IPS DF 6.9 (cell line): ENCODE measurements around the gene KCNQ1.

Experiments used
- DNase-seq: peaks from one replicate; pipeline ENCODE4 v3.0.0-alpha.2; 2013; ENCODE audit warnings: low read depth, low spot score
- H3K27ac ChIP-seq: one replicate; pipeline ENCODE4 v1.5.1; 2013; ENCODE audit warnings: low read length, control low read depth
- H3K27me3 ChIP-seq: 2 replicates; pipeline ENCODE4 v1.6.1; 2013; ENCODE audit warnings: mild to moderate bottlenecking, low read length; ENCODE audit not compliant: control insufficient read depth, insufficient read depth
- H3K36me3 ChIP-seq: 2 replicates; pipeline ENCODE4 v1.6.1; 2013; ENCODE audit warnings: low read length; ENCODE audit not compliant: control insufficient read depth, insufficient read depth
- H3K4me1 ChIP-seq: 2 replicates; pipeline ENCODE4 v1.6.1; 2013; ENCODE audit warnings: low read length; ENCODE audit not compliant: control insufficient read depth, insufficient read depth
- H3K4me3 ChIP-seq: 2 replicates; pipeline ENCODE4 v1.5.1; 2013; ENCODE audit warnings: mild to moderate bottlenecking, low read length
- H3K9me3 ChIP-seq: 2 replicates; pipeline ENCODE4 v1.6.1; 2013; ENCODE audit warnings: low read length, inconsistent platforms; ENCODE audit not compliant: control insufficient read depth, insufficient read depth
- WGBS: extraction: QIAGEN DNeasy Blood & Tissue Kit; methylation state at CpG from one replicate; pipeline ENCODE4 v1.1.7; 2013; ENCODE audit warnings: mixed read lengths, missing lambda C conversion rate; ENCODE audit not compliant: insufficient read length, insufficient coverage; 5-methylcytosine and 5-hydroxymethylcytosine counted together

The KCNQ1 gene

DNA sequence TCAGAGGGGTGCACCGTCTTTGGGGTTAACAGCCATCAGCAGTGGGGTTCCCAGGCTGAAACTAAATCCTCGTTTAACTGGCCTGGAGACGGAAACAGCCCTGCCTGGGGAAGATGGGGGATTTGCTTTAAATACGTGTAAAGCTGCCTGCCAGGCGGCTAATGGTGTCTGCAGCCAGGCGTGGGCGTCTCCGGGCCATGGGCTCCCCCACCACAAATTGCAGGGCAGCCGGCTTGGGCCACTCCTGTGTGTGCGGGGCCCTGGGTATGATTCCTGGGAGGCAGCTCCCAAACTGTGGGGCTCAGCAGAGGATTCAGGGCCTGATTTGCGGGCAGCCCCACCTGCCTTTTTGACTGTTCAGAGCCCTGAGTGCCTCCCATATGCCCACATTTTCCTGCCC, 110.5 kb downstream of the KCNQ1 start:
- no CpG with 5 or more reads among the region's 11 CpGs for WGBS
- no peak overlapping the region for H3K27ac ChIP-seq
- no peak for DNase-seq

DNA sequence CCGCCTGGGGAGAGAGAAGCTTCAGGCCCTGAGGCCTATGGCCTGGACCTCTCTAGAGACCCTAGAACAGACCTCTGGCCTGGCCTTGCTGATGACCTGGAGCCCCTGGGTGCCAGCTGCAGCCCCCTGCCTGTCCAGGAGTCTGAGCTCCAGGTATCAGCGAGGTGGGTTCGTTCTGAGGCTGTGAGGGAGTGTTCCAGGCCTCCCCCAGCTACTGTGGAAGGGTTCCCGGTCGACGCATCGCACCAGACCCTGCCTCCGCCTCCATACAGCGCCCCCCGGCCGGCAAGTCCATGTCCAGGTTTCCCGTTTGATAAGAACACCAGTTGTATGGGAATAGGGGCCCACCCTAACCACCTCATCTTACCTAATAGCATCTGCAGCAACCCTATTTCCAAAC, 111.1 kb downstream of the KCNQ1 start:
- Histone ChIP-seq H3K27ac (no peak overlapping the region), H3K36me3 (no peaks in the 10 kb centered on the region), H3K9me3 (no peaks in the 10 kb centered on the region; the same call in 1 of the 2 replicates), H3K4me1 (no peaks in the 10 kb centered on the region), H3K27me3 (peaks cover 21% of the 10 kb centered on the region), H3K4me3 (no peak overlapping the region)
- no CpG with 5 or more reads among the region's 12 CpGs for WGBS
- DNase-seq = no peak

More for the DNA sequence above, 110.5 kb downstream of the KCNQ1 start:
- Histone ChIP-seq H3K9me3 (no peaks in the 10 kb centered on the region; the same call in 1 of the 2 replicates), H3K4me1 (no peaks in the 10 kb centered on the region), H3K27me3 (peaks cover 25% of the 10 kb centered on the region), H3K4me3 (no peak overlapping the region), H3K36me3 (no peaks in the 10 kb centered on the region)

DNA sequence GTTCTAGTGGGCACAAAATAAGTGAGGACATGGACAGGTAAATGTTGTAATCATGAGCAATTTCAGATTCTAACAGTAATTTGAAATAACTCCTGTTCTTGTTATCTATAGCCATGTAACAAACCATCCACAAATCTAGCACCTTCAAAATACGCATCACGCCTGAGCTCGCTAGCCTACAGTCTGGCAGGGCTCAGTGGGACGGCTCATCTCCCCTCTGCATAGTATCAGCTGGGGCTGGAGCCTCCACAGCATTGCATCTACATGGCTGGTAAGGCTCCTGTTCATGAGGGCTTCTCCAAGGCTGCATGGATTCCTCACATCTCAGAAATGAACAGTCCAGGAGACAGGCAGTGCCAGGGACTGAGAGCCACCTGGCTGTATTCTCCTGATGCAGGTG, 112.6 kb downstream of the KCNQ1 start:
- no peak for DNase-seq
- no peak overlapping the region for H3K4me3 ChIP-seq
- no CpG with 5 or more reads among the region's 4 CpGs for WGBS
- H3K36me3 ChIP-seq = no peaks in the 10 kb centered on the region
- H3K27me3 ChIP-seq = peaks cover 16% of the 10 kb centered on the region
- H3K9me3 ChIP-seq = no peaks in the 10 kb centered on the region; the same call in 1 of the 2 replicates
- H3K4me1 ChIP-seq = 0 out of 2 replicates have a peak, but pooled peaks cover 3% of the 10 kb centered on the region
- H3K27ac ChIP-seq = no peak overlapping the region

DNA sequence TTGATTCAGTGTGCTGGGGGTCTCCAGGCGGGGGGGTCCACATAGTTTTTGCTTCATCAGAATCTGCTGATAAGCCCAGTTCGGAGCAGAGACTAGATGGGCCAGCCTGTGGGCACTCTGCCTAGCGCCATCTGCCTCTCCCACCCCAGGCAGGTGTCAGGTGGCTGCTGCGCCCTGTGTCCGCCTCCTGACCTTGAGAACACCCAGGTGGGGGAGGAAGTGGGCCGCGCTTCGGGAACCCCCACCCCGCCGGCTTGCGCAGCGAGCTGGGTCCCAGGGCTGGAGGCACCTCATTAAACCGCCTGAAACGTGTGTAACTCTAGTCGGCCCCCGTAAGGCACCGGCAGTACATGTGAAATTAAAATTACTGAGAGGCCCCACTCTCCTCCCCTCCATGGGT, 113.6 kb downstream of the KCNQ1 start:
- no peak for DNase-seq
- no CpG with 5 or more reads among the region's 17 CpGs for WGBS
- H3K4me3 ChIP-seq = no peak overlapping the region
- no peak overlapping the region for H3K27ac ChIP-seq
- peaks cover 11% of the 10 kb centered on the region for H3K27me3 ChIP-seq
- no peaks in the 10 kb centered on the region for H3K36me3 ChIP-seq
- 0 out of 2 replicates have a peak, but pooled peaks cover 3% of the 10 kb centered on the region for H3K4me1 ChIP-seq
- no peaks in the 10 kb centered on the region; the same call in 1 of the 2 replicates for H3K9me3 ChIP-seq

DNA sequence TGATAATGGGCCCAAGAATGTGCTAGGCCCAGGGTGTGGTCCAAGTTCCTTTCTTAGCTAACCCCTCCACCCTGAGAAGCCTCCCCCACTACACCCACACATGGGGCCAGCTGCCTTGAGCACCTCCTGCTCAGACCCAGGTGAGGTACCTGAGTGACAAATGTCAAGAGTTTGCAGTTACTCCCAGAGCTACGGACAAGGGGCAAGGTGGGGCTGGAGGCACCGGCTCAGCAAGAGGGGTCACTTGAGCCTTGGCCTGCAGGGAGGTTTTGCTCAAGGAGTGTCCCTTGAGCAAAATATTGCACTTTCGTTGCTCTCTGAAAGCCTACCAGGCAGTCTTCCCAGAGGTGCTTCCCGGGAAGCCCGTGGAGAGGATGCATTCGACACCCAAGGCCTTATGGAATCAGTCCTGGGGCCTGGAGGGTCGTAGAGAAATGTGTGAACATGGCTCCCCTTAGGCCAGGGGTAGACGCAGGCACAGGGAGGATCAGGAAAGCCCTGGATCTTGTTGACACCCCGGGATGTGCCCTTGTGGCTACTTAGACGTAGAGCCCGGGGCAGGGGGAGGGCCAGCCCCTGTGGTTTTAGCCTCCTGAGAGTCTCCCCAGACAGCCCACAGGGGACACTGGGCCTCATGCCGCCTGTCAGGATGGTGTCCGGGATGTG, 114.2 kb downstream of the KCNQ1 start:
- Histone ChIP-seq H3K4me1 (0 out of 2 replicates have a peak, but pooled peaks cover 3% of the 10 kb centered on the region), H3K4me3 (no peak overlapping the region), H3K27ac (no peak overlapping the region), H3K36me3 (no peaks in the 10 kb centered on the region), H3K9me3 (no peaks in the 10 kb centered on the region; the same call in 1 of the 2 replicates), H3K27me3 (peaks cover 12% of the 10 kb centered on the region)
- no peak for DNase-seq
- WGBS = no CpG with 5 or more reads among the region's 13 CpGs

DNA sequence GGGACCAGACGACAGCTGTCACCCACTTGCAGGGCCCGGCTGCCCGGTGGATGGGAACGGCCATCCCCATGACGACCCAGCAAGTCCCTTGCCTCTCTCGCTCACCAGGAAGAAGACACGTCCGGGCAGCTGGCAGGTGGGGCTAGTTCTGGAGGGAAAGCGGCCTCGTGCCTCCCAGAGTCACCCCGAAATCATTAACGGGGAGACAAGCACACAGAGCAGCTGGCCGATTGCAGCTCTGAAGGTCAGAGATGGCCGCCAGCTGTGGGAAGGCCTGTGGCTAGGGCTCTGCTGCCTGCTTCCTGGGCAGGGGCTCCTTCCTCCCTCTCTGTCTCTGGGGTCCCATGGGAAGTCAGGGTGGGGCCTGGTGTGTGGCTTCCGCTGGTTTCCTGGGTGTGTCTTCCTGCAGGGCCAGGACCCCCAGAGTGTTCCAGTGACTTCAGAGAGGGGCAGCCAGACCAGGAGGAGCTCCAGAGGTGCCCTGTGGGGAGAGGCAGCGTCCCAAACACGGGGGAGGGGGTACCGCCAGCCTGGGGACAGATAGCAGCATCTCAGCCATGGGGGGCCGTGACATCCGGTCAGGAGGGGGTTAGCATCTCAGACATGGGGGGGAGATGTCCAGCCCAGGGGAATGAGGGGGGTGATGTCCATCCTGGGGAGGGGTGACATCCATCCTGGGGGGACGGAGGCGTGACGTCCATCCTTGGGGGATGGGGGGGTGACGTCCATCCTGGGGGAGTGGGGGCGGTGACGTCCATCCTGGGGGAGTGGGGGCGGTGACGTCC, 114.9 kb downstream of the KCNQ1 start:
- no CpG with 5 or more reads among the region's 28 CpGs for WGBS
- peaks cover 12% of the 10 kb centered on the region for H3K27me3 ChIP-seq
- H3K36me3 ChIP-seq = no peaks in the 10 kb centered on the region
- no peaks in the 10 kb centered on the region; the same call in 1 of the 2 replicates for H3K9me3 ChIP-seq
- H3K4me3 ChIP-seq = no peak overlapping the region
- no peak for DNase-seq
- 0 out of 2 replicates have a peak, but pooled peaks cover 3% of the 10 kb centered on the region for H3K4me1 ChIP-seq
- H3K27ac ChIP-seq = no peak overlapping the region

DNA sequence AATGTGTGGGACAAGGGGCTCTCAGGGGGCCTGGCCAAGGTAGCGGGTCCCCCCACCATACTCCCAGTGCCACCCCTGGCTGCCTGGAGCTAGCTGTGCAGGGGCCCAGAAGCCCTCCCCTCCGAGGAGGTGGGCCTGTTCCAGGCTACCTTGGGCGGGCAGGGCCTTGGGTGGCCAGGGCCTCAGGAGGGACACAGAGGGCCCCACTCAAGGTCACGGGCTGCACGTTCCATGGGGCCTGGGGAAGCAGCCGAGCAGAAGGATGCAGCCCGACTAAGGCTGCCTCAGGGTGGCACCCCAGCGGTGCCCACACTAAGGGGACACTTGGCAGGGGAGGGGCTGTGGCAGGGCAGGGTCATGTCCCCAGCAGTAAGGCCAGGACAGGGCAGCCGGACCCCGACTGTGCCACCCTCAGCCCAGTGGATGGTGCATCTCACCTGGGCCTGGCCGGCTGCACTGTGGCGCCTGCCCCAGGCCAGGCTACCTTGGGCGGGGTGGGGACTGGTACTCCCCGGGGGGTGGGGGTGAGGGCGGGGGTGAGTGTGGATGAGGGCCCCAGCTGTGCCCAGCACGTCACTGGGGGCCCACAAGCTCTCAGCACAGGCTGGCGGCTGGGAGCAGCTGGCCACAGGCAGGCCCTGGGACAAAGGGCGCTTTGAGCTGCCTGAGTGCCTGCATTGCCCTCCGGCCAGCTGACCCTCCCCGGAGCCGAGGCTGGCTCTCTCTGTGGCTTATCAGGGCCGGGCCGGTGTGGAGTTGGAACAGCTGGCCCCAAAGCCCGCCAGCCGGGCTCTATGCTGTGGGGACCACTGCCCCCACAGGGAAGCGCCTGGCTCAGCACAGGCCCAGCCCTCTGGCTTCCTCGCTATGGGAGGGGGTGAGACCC, 117.1 kb downstream of the KCNQ1 start:
- DNase-seq = no peak
- Histone ChIP-seq H3K4me1 (0 out of 2 replicates have a peak, but pooled peaks cover 3% of the 10 kb centered on the region), H3K36me3 (no peaks in the 10 kb centered on the region), H3K27me3 (peaks cover 13% of the 10 kb centered on the region; the same call in 1 of the 2 replicates), H3K4me3 (no peak overlapping the region), H3K9me3 (no peaks in the 10 kb centered on the region; the same call in 1 of the 2 replicates), H3K27ac (no peak overlapping the region)
- no CpG with 5 or more reads among the region's 27 CpGs for WGBS

DNA sequence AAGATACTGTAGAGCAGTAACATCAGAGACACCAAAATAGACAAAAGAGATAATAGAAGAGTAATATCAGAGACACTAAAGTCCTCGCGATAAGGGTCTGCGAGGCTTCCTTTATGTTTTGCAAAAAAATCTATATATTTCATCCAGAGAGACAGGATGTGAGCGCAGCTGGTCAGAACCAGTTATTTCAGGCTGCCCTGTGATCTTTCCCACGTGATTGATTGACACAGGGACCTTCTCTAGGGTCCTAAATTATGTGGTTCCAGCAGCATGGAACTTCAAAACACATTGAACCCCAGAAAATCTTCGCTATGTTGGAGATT, 118.0 kb downstream of the KCNQ1 start:
- Histone ChIP-seq H3K27me3 (peaks cover 14% of the 10 kb centered on the region; the same call in 1 of the 2 replicates), H3K4me3 (no peak overlapping the region), H3K36me3 (no peaks in the 10 kb centered on the region), H3K4me1 (0 out of 2 replicates have a peak, but pooled peaks cover 3% of the 10 kb centered on the region), H3K9me3 (no peaks in the 10 kb centered on the region), H3K27ac (no peak overlapping the region)
- WGBS = no CpG with 5 or more reads among the region's 6 CpGs
- DNase-seq = no peak

DNA sequence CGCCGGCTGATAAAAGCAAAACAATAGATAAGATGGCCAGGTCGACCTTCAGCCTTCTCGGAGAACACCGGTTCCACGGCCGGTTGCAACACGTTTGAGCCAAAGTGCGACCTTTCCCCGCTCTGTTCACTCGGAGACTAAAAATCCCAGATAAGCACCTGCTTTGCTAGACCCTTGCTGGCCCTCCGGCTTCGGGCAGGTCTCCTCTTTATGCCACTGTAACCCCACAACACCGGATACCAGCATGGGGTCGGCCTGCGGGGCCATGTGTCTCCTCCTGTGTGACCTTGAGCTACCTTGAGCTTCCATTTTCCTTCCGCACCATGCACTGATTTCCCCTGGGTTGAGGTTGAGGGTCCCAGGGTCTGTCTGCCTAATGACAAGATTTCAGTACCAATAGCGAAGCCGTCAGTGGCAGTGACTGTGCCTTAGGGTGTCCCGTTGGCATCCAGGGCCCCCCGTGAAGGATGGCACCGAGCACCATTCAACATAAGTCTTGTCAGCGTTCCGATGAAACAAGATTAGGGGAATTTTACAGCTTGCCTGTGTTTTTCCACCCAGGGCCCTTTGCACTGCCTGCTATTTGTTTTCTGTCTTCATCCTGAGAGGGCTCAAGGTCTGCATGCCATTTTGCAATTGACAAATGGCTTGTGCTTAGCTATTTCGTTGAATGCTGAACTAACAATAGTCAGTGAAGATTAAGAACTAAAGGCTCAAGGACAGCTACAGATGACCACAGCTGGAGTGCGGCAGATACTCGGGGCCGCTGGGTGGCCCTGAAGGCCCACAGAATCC, 118.6 kb downstream of the KCNQ1 start:
- no peak for DNase-seq
- H3K27me3 ChIP-seq = peaks cover 14% of the 10 kb centered on the region; the same call in 1 of the 2 replicates
- WGBS = no CpG with 5 or more reads among the region's 28 CpGs
- 0 out of 2 replicates have a peak, but pooled peaks cover 3% of the 10 kb centered on the region for H3K4me1 ChIP-seq
- no peaks in the 10 kb centered on the region for H3K9me3 ChIP-seq
- no peak overlapping the region for H3K4me3 ChIP-seq
- H3K27ac ChIP-seq = no peak overlapping the region
- H3K36me3 ChIP-seq = no peaks in the 10 kb centered on the region
